ENCODE measurements around the gene FYCO1. TPM values are rescaled to one million over a fixed set of nuclear protein-coding genes. Genes with fewer than 3 reads are reported as not detected.

Gene FYCO1
- total RNA-seq, 2 experiments from 2014 or later, result 9.4 to 15.2 TPM

GRCh38 chr3:45966950-45967640 is 28.5 kb downstream of the FYCO1 start:
- Histone ChIP-seq H3K36me3 (ENCODE audit: insufficient read depth, low read length) (peaks cover 83% of the 10 kb centered on the region), H3K4me3 (ENCODE audit: low read depth, low read length, poor library complexity, severe bottlenecking) (no peak overlapping the region), H4K20me1 (ENCODE audit: insufficient read depth, low read length) (no peaks in the 10 kb centered on the region), H3K79me2 (ENCODE audit: insufficient read depth, low read depth, low read length) (no peaks in the 10 kb centered on the region), H3K4me1 (ENCODE audit: insufficient read depth, low read length, poor library complexity, severe bottlenecking) (peaks cover 2% of the 10 kb centered on the region), H2AFZ (ENCODE audit: low read length) (no peak overlapping the region), H3K9me2 (ENCODE audit: insufficient read depth, low read length) (no peaks in the 10 kb centered on the region), H3K27ac (ENCODE audit: low read depth, low read length, poor library complexity, severe bottlenecking) (no peak overlapping the region), H3K9me3 (ENCODE audit: low read length) (no peaks in the 10 kb centered on the region), H3K4me2 (ENCODE audit: low read length) (no peak overlapping the region)
- BruUV-seq (replicated peaks), result no TSS peak
- POLR2A ChIA-PET, result interaction anchor here (0.6 kb wide), 2 partner anchors 442 to 587 kb away, joined by 3 to 4 read pairs; no protein-coding TSS in a partner anchor
- intact Hi-C loops (cut with micrococcal nuclease; ENCODE audit: unreplicated experiment), result no loop called here
- TF ChIP-seq CTCF (conservative IDR thresholded peaks at IDR 0.05; ENCODE audit: low read length) (no peak), EZH2phosphoT487 (IDR thresholded peaks at IDR 0.05; ENCODE audit: borderline replicate concordance, low read depth, low read length) (no peak)
- DNase-seq (ENCODE audit: low spot score), result no peak
- CTCF ChIA-PET (ENCODE audit: unreplicated experiment), result no interaction called here

- POLR2A ChIA-PET, result no interaction called here
- CTCF ChIA-PET (ENCODE audit: unreplicated experiment), result no interaction called here
- Histone ChIP-seq H3K4me1 (ENCODE audit: insufficient read depth, low read length, poor library complexity, severe bottlenecking) (no peaks in the 10 kb centered on the region), H3K27ac (ENCODE audit: low read depth, low read length, poor library complexity, severe bottlenecking) (no peak overlapping the region), H3K9me2 (ENCODE audit: insufficient read depth, low read length) (no peaks in the 10 kb centered on the region), H3K79me2 (ENCODE audit: insufficient read depth, low read depth, low read length) (no peaks in the 10 kb centered on the region), H3K36me3 (ENCODE audit: insufficient read depth, low read length) (peaks cover 83% of the 10 kb centered on the region), H3K4me2 (ENCODE audit: low read length) (no peak overlapping the region), H2AFZ (ENCODE audit: low read length) (no peak overlapping the region), H3K4me3 (ENCODE audit: low read depth, low read length, poor library complexity, severe bottlenecking) (no peak overlapping the region), H3K9me3 (ENCODE audit: low read length) (no peaks in the 10 kb centered on the region), H4K20me1 (ENCODE audit: insufficient read depth, low read length) (no peaks in the 10 kb centered on the region)
- no peak for DNase-seq (ENCODE audit: low spot score)
- BruUV-seq (replicated peaks), result no TSS peak
- intact Hi-C loops (cut with micrococcal nuclease; ENCODE audit: unreplicated experiment), result no loop called here
- TF ChIP-seq CTCF (conservative IDR thresholded peaks at IDR 0.05; ENCODE audit: low read length) (no peak), EZH2phosphoT487 (IDR thresholded peaks at IDR 0.05; ENCODE audit: borderline replicate concordance, low read depth, low read length) (no peak)
These were observed 29.2 kb downstream of the FYCO1 start for GRCh38 chr3:45966371-45966791.

- POLR2A ChIA-PET, result interaction anchor here (0.7 kb wide), 1 partner anchor 608 kb away, joined by 3 read pairs; no protein-coding TSS in a partner anchor
- no peaks in the 10 kb centered on the region for H4K20me1 ChIP-seq (ENCODE audit: insufficient read depth, low read length)
- no peak overlapping the region for H3K27ac ChIP-seq (ENCODE audit: low read depth, low read length, poor library complexity, severe bottlenecking)
- no peaks in the 10 kb centered on the region for H3K79me2 ChIP-seq (ENCODE audit: insufficient read depth, low read depth, low read length)
- no peaks in the 10 kb centered on the region for H3K9me3 ChIP-seq (ENCODE audit: low read length)
- no peaks in the 10 kb centered on the region for H3K4me1 ChIP-seq (ENCODE audit: insufficient read depth, low read length, poor library complexity, severe bottlenecking)
- H3K9me2 ChIP-seq (ENCODE audit: insufficient read depth, low read length), result no peaks in the 10 kb centered on the region
- TF ChIP-seq CTCF (conservative IDR thresholded peaks at IDR 0.05; ENCODE audit: low read length), result no peak
- TF ChIP-seq EZH2phosphoT487 (IDR thresholded peaks at IDR 0.05; ENCODE audit: borderline replicate concordance, low read depth, low read length), result no peak
- H2AFZ ChIP-seq (ENCODE audit: low read length), result no peak overlapping the region
- no TSS peak for BruUV-seq (replicated peaks)
- CTCF ChIA-PET (ENCODE audit: unreplicated experiment), result no interaction called here
- DNase-seq (ENCODE audit: low spot score), result no peak
- intact Hi-C loops (cut with micrococcal nuclease; ENCODE audit: unreplicated experiment), result no loop called here
- H3K4me2 ChIP-seq (ENCODE audit: low read length), result no peak overlapping the region
- H3K36me3 ChIP-seq (ENCODE audit: insufficient read depth, low read length), result peaks cover 84% of the 10 kb centered on the region
- H3K4me3 ChIP-seq (ENCODE audit: low read depth, low read length, poor library complexity, severe bottlenecking), result no peak overlapping the region
These were observed 30.0 kb downstream of the FYCO1 start for GRCh38 chr3:45965653-45966052.

Measured in OCI-LY7 (cell line).